ENCODE measurements around the gene PDCL2.

DNA sequence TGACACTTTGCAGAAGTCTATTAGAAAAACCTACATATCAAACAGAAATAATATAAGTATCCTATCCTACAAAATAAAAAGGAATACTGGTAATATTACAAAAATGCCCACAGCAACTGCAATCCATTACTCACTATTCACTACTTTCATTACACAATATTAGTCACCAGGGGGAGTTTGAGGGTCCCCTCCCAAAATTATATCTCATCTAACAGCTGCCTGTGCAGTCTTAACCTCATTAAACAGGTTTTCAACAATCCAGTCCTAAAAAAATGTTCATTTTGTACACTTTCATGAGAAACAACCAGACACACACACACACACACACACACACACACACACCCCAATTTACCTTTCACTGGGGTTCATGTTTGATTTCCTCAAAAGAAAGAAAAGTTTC lies 48.2 kb downstream of the PDCL2 start:
- TF ChIP-seq NFE2L1 (CRISPR knock-in tag; IDR thresholded peaks at IDR 0.05; ENCODE audit: borderline replicate concordance) (no peak), KDM5B (CRISPR knock-in tag; IDR thresholded peaks at IDR 0.05; ENCODE audit: borderline replicate concordance) (no peak), SP5 (CRISPR knock-in tag; IDR thresholded peaks at IDR 0.05; ENCODE audit: borderline replicate concordance, low read depth) (no peak), ZFP37 (CRISPR knock-in tag; IDR thresholded peaks at IDR 0.05; ENCODE audit: borderline replicate concordance) (no peak), NFE2 (CRISPR knock-in tag; IDR thresholded peaks at IDR 0.05) (no peak), TCF7 (IDR thresholded peaks at IDR 0.05; ENCODE audit: low read depth) (no peak)
- TF ChIP-seq, protein P1, sequence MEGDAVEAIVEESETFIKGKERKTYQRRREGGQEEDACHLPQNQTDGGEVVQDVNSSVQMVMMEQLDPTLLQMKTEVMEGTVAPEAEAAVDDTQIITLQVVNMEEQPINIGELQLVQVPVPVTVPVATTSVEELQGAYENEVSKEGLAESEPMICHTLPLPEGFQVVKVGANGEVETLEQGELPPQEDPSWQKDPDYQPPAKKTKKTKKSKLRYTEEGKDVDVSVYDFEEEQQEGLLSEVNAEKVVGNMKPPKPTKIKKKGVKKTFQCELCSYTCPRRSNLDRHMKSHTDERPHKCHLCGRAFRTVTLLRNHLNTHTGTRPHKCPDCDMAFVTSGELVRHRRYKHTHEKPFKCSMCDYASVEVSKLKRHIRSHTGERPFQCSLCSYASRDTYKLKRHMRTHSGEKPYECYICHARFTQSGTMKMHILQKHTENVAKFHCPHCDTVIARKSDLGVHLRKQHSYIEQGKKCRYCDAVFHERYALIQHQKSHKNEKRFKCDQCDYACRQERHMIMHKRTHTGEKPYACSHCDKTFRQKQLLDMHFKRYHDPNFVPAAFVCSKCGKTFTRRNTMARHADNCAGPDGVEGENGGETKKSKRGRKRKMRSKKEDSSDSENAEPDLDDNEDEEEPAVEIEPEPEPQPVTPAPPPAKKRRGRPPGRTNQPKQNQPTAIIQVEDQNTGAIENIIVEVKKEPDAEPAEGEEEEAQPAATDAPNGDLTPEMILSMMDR (CRISPR knock-in tag; IDR thresholded peaks at IDR 0.05), result no peak
- TF ChIP-seq, protein P2, sequence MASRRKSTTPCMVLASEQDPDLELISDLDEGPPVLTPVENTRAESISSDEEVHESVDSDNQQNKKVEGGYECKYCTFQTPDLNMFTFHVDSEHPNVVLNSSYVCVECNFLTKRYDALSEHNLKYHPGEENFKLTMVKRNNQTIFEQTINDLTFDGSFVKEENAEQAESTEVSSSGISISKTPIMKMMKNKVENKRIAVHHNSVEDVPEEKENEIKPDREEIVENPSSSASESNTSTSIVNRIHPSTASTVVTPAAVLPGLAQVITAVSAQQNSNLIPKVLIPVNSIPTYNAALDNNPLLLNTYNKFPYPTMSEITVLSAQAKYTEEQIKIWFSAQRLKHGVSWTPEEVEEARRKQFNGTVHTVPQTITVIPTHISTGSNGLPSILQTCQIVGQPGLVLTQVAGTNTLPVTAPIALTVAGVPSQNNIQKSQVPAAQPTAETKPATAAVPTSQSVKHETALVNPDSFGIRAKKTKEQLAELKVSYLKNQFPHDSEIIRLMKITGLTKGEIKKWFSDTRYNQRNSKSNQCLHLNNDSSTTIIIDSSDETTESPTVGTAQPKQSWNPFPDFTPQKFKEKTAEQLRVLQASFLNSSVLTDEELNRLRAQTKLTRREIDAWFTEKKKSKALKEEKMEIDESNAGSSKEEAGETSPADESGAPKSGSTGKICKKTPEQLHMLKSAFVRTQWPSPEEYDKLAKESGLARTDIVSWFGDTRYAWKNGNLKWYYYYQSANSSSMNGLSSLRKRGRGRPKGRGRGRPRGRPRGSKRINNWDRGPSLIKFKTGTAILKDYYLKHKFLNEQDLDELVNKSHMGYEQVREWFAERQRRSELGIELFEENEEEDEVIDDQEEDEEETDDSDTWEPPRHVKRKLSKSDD (CRISPR knock-in tag; IDR thresholded peaks at IDR 0.05; ENCODE audit: low read depth), result no peak
- TF ChIP-seq, protein P3, sequence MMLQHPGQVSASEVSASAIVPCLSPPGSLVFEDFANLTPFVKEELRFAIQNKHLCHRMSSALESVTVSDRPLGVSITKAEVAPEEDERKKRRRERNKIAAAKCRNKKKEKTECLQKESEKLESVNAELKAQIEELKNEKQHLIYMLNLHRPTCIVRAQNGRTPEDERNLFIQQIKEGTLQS (CRISPR knock-in tag; IDR thresholded peaks at IDR 0.05), result no peak
